ENCODE measurements around the gene CES2.

DNA sequence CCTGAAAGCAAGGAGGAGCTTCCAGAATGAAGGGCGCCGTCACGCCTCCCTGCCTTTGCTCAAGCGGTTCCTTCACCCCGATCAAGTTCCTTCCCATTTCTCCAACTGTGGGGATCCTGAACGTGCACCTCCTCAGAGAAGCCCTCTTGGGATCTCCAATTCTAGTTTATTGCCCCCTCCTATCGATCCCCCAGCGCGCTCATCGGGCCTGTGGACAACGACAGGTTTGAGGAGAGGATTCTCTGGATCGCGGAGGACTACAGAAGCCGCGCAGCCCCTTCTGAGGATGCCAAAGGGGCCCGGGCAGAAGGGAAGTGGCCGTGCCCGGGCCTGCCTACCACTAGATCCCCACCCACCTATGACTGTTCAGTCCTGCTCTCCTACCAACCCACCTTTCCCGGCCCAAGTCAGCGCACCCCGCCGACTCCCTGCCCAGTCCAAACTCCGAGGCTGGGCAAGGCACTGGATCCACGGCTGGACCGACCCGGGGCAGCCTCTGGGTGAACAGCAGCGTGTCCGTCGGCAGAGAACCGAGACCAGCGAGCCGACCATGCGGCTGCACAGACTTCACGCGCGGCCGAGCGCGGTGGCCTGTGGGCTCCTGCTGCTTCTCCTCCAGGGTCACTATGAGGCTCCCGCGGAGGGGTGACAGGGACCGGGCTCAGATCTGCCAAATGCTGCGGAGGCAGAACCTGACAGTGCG, 13.0 kb downstream of the CES2 start:
- no peak for TF ChIP-seq EZH2 (IDR thresholded peaks at IDR 0.05; ENCODE audit: borderline replicate concordance)
- TF ChIP-seq, protein P1, sequence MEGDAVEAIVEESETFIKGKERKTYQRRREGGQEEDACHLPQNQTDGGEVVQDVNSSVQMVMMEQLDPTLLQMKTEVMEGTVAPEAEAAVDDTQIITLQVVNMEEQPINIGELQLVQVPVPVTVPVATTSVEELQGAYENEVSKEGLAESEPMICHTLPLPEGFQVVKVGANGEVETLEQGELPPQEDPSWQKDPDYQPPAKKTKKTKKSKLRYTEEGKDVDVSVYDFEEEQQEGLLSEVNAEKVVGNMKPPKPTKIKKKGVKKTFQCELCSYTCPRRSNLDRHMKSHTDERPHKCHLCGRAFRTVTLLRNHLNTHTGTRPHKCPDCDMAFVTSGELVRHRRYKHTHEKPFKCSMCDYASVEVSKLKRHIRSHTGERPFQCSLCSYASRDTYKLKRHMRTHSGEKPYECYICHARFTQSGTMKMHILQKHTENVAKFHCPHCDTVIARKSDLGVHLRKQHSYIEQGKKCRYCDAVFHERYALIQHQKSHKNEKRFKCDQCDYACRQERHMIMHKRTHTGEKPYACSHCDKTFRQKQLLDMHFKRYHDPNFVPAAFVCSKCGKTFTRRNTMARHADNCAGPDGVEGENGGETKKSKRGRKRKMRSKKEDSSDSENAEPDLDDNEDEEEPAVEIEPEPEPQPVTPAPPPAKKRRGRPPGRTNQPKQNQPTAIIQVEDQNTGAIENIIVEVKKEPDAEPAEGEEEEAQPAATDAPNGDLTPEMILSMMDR (IDR thresholded peaks at IDR 0.05; ENCODE audit: poor library complexity), result no peak
